Colonic mucosa (tissue), 4 donors: ENCODE data around the gene HECTD1. TPM values are rescaled to one million over a fixed set of nuclear protein-coding genes. Genes with fewer than 3 reads are reported as not detected.
"Not testable (repeated sequence)": the region's sequence is repeated elsewhere in the genome, so short reads cannot be mapped to it uniquely, and the experiment has no call there.

Experiments used
- DNase-seq: peaks from one replicate; pipeline ENCODE4 v3.0.0-alpha.2; 2020
- H3K27ac ChIP-seq: fragments of 200-600 bp; one replicate; pipeline ENCODE4 v1.8.0; 2021
- H3K27me3 ChIP-seq: fragments of 200-600 bp; one replicate; pipeline ENCODE4 v1.8.0; 2021
- H3K36me3 ChIP-seq: fragments of 200-600 bp; one replicate; pipeline ENCODE4 v1.8.0; 2021
- H3K4me1 ChIP-seq: fragments of 200-600 bp; one replicate; pipeline ENCODE4 v1.8.0; 2021; ENCODE audit warnings: mild to moderate bottlenecking
- H3K4me3 ChIP-seq: fragments of 200-600 bp; one replicate; pipeline ENCODE4 v1.8.0; 2021
- H3K9ac ChIP-seq, 2 donors: one replicate each; pipeline ENCODE4 v1.7.0; 2013; ENCODE audit warnings: control low read depth in 2 of 2, low read depth in 2 of 2, low read length in 2 of 2
- H3K9me3 ChIP-seq: fragments of 200-600 bp; one replicate; pipeline ENCODE4 v1.8.0; 2021
- intact Hi-C: fragments of 100-400 bp; cut with DNase I; formaldehyde crosslinking; loops from one replicate; pipeline ENCODE4 v1.14.1; 2022
- total RNA-seq, 2 donors: library from RNA; stranded (reverse); fragmentation: NEBNext Ultra II Directional in 1 of 2; extraction: Animal tissue kit (Norgen Biotek cat#: 25700) in 1 of 2; gene quantifications; one replicate each; pipeline ENCODE4 v1.2.1, GENCODE V29; 2021
- TF ChIP-seq, protein P1 (sequence below): fragments of 200-600 bp; IDR thresholded peaks from one replicate; pipeline ENCODE4 v1.8.0; 2022; ENCODE audit warnings: antibody characterized with exemption, mild to moderate bottlenecking
- donor health status: healthy.
- donor health status: DM: no; HTN: no; CAD: no.
- donor health status: DM: no; HTN: no; CAD: no.

The HECTD1 gene
- total RNA-seq, 2 donors from 2014 or later, result 113 to 148 TPM

DNA sequence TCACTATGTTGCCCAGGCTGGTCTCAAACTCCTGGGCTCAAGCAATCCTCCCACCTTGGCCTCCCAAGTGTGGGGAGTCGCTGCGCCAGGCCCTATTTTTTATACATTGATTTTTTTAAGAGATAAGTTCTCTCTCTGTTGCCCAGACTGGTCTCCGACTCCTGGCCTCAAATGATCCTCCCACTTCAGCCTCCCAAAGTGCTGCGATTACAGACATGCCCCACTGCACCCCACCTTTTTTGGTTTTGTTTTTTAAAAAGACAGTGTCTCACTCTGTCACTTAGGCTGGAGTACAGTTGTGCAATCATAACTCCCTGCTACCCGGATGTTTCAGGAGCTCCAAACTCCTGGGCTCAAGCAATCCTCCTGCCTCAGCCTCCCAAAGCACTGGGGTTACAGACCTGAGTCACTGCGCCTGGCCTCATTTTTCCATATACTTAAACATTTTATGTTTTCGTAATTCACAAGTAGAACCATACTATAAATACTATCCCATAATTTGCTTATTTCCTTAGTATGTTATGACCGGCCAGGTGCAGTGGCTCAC is 16.8 kb downstream of the HECTD1 start:
- TF ChIP-seq, protein P1, sequence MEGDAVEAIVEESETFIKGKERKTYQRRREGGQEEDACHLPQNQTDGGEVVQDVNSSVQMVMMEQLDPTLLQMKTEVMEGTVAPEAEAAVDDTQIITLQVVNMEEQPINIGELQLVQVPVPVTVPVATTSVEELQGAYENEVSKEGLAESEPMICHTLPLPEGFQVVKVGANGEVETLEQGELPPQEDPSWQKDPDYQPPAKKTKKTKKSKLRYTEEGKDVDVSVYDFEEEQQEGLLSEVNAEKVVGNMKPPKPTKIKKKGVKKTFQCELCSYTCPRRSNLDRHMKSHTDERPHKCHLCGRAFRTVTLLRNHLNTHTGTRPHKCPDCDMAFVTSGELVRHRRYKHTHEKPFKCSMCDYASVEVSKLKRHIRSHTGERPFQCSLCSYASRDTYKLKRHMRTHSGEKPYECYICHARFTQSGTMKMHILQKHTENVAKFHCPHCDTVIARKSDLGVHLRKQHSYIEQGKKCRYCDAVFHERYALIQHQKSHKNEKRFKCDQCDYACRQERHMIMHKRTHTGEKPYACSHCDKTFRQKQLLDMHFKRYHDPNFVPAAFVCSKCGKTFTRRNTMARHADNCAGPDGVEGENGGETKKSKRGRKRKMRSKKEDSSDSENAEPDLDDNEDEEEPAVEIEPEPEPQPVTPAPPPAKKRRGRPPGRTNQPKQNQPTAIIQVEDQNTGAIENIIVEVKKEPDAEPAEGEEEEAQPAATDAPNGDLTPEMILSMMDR, result no peak
- H3K4me3 ChIP-seq, result no peak overlapping the region
- H3K9ac ChIP-seq, result no peak overlapping the region
- no peak for DNase-seq
- no peaks in the 10 kb centered on the region for H3K9me3 ChIP-seq
- H3K27ac ChIP-seq, result no peak overlapping the region
- H3K36me3 ChIP-seq, result no peaks in the 10 kb centered on the region
- no peaks in the 10 kb centered on the region for H3K27me3 ChIP-seq
- no peaks in the 10 kb centered on the region for H3K4me1 ChIP-seq
- intact Hi-C loops, result no loop called here

DNA sequence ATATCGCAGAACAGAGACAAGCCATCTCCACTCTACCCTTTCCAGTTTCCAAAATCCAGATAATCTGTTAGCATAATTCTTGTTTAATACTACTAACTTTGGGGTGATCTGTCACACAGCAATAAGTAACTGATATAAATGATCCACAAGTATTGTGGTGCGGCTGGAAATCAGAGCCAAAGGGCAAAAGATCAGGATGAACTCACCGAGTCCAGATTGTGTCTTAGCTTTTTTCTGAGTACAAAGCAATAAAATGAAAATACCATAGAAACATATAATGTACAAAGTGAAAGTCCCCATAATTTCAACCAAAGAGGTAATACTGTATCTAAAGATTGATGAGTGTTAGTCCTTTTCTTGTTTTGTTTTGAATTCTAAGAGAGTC is 17.4 kb downstream of the HECTD1 start:
- H3K9ac ChIP-seq, result no peak overlapping the region
- H3K36me3 ChIP-seq, result no peaks in the 10 kb centered on the region
- TF ChIP-seq, protein P1, result no peak
- no peak for DNase-seq
- intact Hi-C loops, result no loop called here
- H3K4me1 ChIP-seq, result no peaks in the 10 kb centered on the region
- no peak overlapping the region for H3K27ac ChIP-seq
- H3K9me3 ChIP-seq, result no peaks in the 10 kb centered on the region
- H3K27me3 ChIP-seq, result no peaks in the 10 kb centered on the region
- H3K4me3 ChIP-seq, result no peak overlapping the region

DNA sequence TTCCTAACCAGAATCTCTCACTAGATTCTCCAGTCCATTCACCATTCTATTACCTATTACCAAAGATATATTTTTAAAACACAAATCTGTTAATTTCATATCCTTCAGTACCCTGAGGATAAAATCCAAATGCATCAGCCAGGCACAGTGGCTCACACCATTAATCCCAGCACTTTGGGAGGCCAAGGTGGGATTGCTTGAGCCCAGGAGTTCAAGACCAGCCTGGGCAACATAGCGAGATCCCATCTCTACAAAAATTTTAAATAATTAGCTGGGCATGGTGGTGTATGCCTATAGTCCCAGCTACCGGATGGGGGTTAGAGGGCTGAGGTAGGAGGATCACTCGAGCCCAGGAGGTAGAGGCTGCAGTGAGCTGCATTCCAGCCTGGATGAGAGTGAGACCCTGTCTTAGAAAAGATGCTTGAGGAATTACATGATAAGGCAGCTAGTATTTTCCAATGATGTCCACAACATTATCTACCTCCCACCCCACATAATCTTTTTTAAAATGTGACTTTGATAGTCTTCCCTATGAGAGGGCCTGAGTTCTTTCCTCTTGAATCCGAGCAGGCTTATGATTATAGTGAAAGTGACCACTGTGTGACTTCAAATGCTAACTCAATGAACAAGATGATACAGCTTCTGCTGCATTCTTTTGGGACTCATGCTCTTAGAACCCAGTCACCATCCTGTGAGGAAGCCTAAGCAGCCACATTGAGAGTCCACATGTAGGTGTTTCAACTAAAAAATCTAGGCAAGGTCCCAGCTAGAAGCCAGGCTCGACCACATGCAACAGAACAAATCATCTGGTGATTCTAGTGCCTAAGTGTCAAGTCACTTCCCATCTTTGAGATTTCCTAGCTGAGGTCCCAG is 18.0 kb downstream of the HECTD1 start:
- Histone ChIP-seq H3K4me1 (no peaks in the 10 kb centered on the region), H3K36me3 (no peaks in the 10 kb centered on the region), H3K27ac (no peak overlapping the region), H3K27me3 (no peaks in the 10 kb centered on the region), H3K9me3 (no peaks in the 10 kb centered on the region), H3K4me3 (no peak overlapping the region), H3K9ac (no peak overlapping the region)
- intact Hi-C loops, result no loop called here
- no peak for DNase-seq
- TF ChIP-seq, protein P1, result no peak

DNA sequence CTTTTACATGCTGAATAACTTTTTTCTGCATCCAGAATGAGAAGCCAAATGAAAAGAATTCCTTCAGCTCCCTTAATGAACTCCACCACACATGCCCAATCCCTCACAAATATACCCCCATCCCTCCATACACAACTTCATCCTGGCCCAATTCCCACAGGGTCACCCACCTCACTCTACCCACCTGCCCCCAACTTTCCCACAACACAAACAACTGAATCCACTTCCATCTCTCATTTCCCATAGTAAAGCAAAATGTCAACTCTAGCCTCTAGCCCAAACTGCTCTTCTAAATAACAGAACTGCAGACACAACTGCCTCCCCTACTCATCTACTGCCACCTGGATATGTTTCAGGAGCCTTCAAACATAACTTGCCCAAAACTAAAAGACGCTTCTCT is 18.8 kb downstream of the HECTD1 start:
- DNase-seq, result no peak
- no peak overlapping the region for H3K4me3 ChIP-seq
- H3K27me3 ChIP-seq, result no peaks in the 10 kb centered on the region
- TF ChIP-seq, protein P1, result no peak
- H3K9ac ChIP-seq, result no peak overlapping the region
- intact Hi-C loops, result no loop called here
- H3K9me3 ChIP-seq, result no peaks in the 10 kb centered on the region
- no peaks in the 10 kb centered on the region for H3K4me1 ChIP-seq
- no peaks in the 10 kb centered on the region for H3K36me3 ChIP-seq
- no peak overlapping the region for H3K27ac ChIP-seq

DNA sequence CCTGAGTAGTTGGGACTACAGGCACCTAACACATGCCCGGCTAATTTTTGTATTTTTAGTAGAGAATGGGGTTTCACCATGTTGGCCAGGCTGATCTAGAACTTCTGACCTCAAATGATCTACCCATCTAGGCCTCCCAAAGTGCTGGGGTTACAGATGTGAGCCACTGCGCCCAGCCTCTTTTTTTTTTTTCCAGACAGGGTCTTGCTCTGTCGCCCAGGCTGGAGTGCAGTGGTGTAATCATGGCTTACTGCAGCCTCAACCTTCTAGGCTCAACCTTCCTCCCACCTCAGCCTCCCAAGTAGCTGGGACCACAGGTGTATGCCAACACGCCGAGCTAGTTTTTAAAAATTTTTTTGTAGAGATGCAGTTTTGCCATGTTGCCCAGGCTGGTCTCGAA is 25.6 kb downstream of the HECTD1 start:
- H3K27ac ChIP-seq, H3K4me3 ChIP-seq, intact Hi-C loops, H3K27me3 ChIP-seq, H3K9ac ChIP-seq, DNase-seq, H3K4me1 ChIP-seq, H3K9me3 ChIP-seq, H3K36me3 ChIP-seq: not testable (repeated sequence)

DNA sequence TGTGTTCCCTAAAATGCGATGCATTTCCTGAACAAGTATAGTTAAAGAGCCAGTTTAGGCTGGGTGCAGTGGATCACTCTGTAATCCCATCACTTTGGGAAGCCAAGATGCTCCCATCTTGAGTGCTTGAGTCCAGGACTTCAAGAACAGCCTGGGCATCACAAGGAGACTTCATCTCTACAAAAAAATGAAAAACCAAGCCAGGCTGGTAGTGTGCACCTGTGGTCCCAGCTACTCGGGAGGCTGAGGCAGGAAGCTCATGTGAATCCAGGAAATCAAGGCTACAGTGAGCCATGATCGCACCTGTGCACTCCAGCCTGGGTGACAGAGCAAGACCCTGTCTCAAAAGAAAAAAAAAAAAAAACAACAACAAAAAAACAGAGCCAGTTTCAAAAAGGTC is 26.3 kb downstream of the HECTD1 start:
- Histone ChIP-seq H3K4me3 (no peak overlapping the region), H3K4me1 (no peaks in the 10 kb centered on the region), H3K36me3 (no peaks in the 10 kb centered on the region), H3K9ac (no peak overlapping the region), H3K9me3 (no peaks in the 10 kb centered on the region), H3K27me3 (no peaks in the 10 kb centered on the region), H3K27ac (no peak overlapping the region)
- intact Hi-C loops, result no loop called here
- DNase-seq, result no peak
- TF ChIP-seq, protein P1, result no peak
